ENCODE results near the gene AIMP1.

Gene AIMP1

GRCh38 chr4:106304632-106305031 lies 11.7 kb upstream of the AIMP1 start:
- ATAC-seq (ENCODE audit: insufficient read depth, low read depth) (no peak), DNase-seq (no peak)
- H3K4me2 ChIP-seq (ENCODE audit: insufficient read depth, low read length), result no peak overlapping the region
- H3K27me3 ChIP-seq (ENCODE audit: insufficient read depth, low read length, poor library complexity), result no peaks in the 10 kb centered on the region
- no peaks in the 10 kb centered on the region for H3K79me2 ChIP-seq (ENCODE audit: insufficient read depth, low read length)
- H3K36me3 ChIP-seq (ENCODE audit: insufficient read depth, low read length), result peaks cover 12% of the 10 kb centered on the region; the same call in 1 of the 2 replicates
- H3K9ac ChIP-seq (ENCODE audit: low read depth, low read length), result no peak overlapping the region
- no peak overlapping the region for H3K27ac ChIP-seq (ENCODE audit: low read length)
- no peaks in the 10 kb centered on the region for H3K9me3 ChIP-seq (ENCODE audit: insufficient read depth, low read length, severe bottlenecking)
- H2AFZ ChIP-seq (ENCODE audit: low read depth, low read length), result no peak overlapping the region
- TF ChIP-seq CTCF (IDR thresholded peaks at IDR 0.05; ENCODE audit: borderline replicate concordance, extremely low read depth, low read length, poor library complexity, severe bottlenecking) (no peak), EZH2 (IDR thresholded peaks at IDR 0.05; ENCODE audit: borderline replicate concordance, low read depth, low read length, severe bottlenecking) (no peak)
- H4K20me1 ChIP-seq (ENCODE audit: insufficient read depth, low read length), result no peaks in the 10 kb centered on the region
- H3K4me3 ChIP-seq (ENCODE audit: low read depth in 1 of 2, low read length in 2 of 2), result no peak overlapping the region
- no peaks in the 10 kb centered on the region for H3K4me1 ChIP-seq (ENCODE audit: insufficient read depth, low read length)

GRCh38 chr4:106305435-106306055 lies 10.8 kb upstream of the AIMP1 start:
- Histone ChIP-seq H3K9me3 (ENCODE audit: insufficient read depth, low read length, severe bottlenecking) (no peaks in the 10 kb centered on the region), H3K9ac (ENCODE audit: low read depth, low read length) (no peak overlapping the region), H3K79me2 (ENCODE audit: insufficient read depth, low read length) (no peaks in the 10 kb centered on the region), H3K27ac (ENCODE audit: low read length) (no peak overlapping the region), H3K27me3 (ENCODE audit: insufficient read depth, low read length, poor library complexity) (no peaks in the 10 kb centered on the region), H4K20me1 (ENCODE audit: insufficient read depth, low read length) (no peaks in the 10 kb centered on the region), H3K4me3 (ENCODE audit: low read depth in 1 of 2, low read length in 2 of 2) (no peak overlapping the region), H3K36me3 (ENCODE audit: insufficient read depth, low read length) (peaks cover 7% of the 10 kb centered on the region; the same call in 1 of the 2 replicates), H3K4me2 (ENCODE audit: insufficient read depth, low read length) (no peak overlapping the region), H2AFZ (ENCODE audit: low read depth, low read length) (no peak overlapping the region), H3K4me1 (ENCODE audit: insufficient read depth, low read length) (no peaks in the 10 kb centered on the region)
- TF ChIP-seq CTCF (IDR thresholded peaks at IDR 0.05; ENCODE audit: borderline replicate concordance, extremely low read depth, low read length, poor library complexity, severe bottlenecking), result no peak
- no peak for TF ChIP-seq EZH2 (IDR thresholded peaks at IDR 0.05; ENCODE audit: borderline replicate concordance, low read depth, low read length, severe bottlenecking)
- no peak for ATAC-seq (ENCODE audit: insufficient read depth, low read depth)
- no peak for DNase-seq

GRCh38 chr4:106306561-106306960 lies 9.8 kb upstream of the AIMP1 start:
- H3K9ac ChIP-seq (ENCODE audit: low read depth, low read length), result no peak overlapping the region
- H2AFZ ChIP-seq (ENCODE audit: low read depth, low read length), result no peak overlapping the region
- H3K4me1 ChIP-seq (ENCODE audit: insufficient read depth, low read length), result no peaks in the 10 kb centered on the region
- H3K4me3 ChIP-seq (ENCODE audit: low read depth in 1 of 2, low read length in 2 of 2), result no peak overlapping the region
- no peak overlapping the region for H3K27ac ChIP-seq (ENCODE audit: low read length)
- no peaks in the 10 kb centered on the region for H3K27me3 ChIP-seq (ENCODE audit: insufficient read depth, low read length, poor library complexity)
- no peak for TF ChIP-seq EZH2 (IDR thresholded peaks at IDR 0.05; ENCODE audit: borderline replicate concordance, low read depth, low read length, severe bottlenecking)
- no peak for TF ChIP-seq CTCF (IDR thresholded peaks at IDR 0.05; ENCODE audit: borderline replicate concordance, extremely low read depth, low read length, poor library complexity, severe bottlenecking)
- H3K9me3 ChIP-seq (ENCODE audit: insufficient read depth, low read length, severe bottlenecking), result no peaks in the 10 kb centered on the region
- DNase-seq, result no peak
- no peak for ATAC-seq (ENCODE audit: insufficient read depth, low read depth)
- no peak overlapping the region for H3K4me2 ChIP-seq (ENCODE audit: insufficient read depth, low read length)
- H3K79me2 ChIP-seq (ENCODE audit: insufficient read depth, low read length), result no peaks in the 10 kb centered on the region
- peaks cover 7% of the 10 kb centered on the region; the same call in 1 of the 2 replicates for H3K36me3 ChIP-seq (ENCODE audit: insufficient read depth, low read length)
- no peaks in the 10 kb centered on the region for H4K20me1 ChIP-seq (ENCODE audit: insufficient read depth, low read length)
